ENCODE results near the gene AMOTL1.

- no peak for TF ChIP-seq CTCF (IDR thresholded peaks at IDR 0.05)
- TF ChIP-seq POLR2A (IDR thresholded peaks at IDR 0.05), result no peak
These were observed 95.0 kb downstream of the AMOTL1 start for GRCh38 chr11:94862926-94863880.
